GM19193 (cell line): ENCODE results near the gene HIVEP3.

Experiments
- POLR2A ChIP-seq: IDR thresholded peaks from 4 replicates; pipeline ENCODE4 v1.6.1; 2011; ENCODE audit not compliant: insufficient read depth, insufficient read length; ENCODE audit errors: extremely low read depth

Gene HIVEP3

GRCh38 chr1:41933106-41933505 is 14.4 kb upstream of the HIVEP3 start:
- no peak for TF ChIP-seq POLR2A

- TF ChIP-seq POLR2A: no peak
These were observed 12.9 kb upstream of the HIVEP3 start for GRCh38 chr1:41931578-41931977.

- no peak for TF ChIP-seq POLR2A
These were observed 8.4 kb upstream of the HIVEP3 start for GRCh38 chr1:41927118-41927517.

- no peak for TF ChIP-seq POLR2A
These were observed 7.0 kb upstream of the HIVEP3 start for GRCh38 chr1:41925712-41926111.

GRCh38 chr1:41924911-41925310 is 6.2 kb upstream of the HIVEP3 start:
- no peak for TF ChIP-seq POLR2A

GRCh38 chr1:41920658-41921057 is 1.9 kb upstream of the HIVEP3 start:
- no peak for TF ChIP-seq POLR2A

- peak; percentile 76 for TF ChIP-seq POLR2A
These were observed 1.2 kb upstream of the HIVEP3 start for GRCh38 chr1:41919764-41920397.

GRCh38 chr1:41919131-41919530 is 409 bp upstream of the HIVEP3 start:
- no peak for TF ChIP-seq POLR2A

- peak; percentile 19 for TF ChIP-seq POLR2A
These were observed 780 bp downstream of the HIVEP3 start for GRCh38 chr1:41917835-41918449.

GRCh38 chr1:41917076-41917475 is 1.6 kb downstream of the HIVEP3 start:
- TF ChIP-seq POLR2A: no peak

- TF ChIP-seq POLR2A: no peak
These were observed 2.7 kb downstream of the HIVEP3 start for GRCh38 chr1:41915786-41916571.

- no peak for TF ChIP-seq POLR2A
These were observed 4.2 kb downstream of the HIVEP3 start for GRCh38 chr1:41914516-41914915.

GRCh38 chr1:41913014-41913413 is 5.7 kb downstream of the HIVEP3 start:
- TF ChIP-seq POLR2A: no peak

GRCh38 chr1:41908288-41908895 is 10.3 kb downstream of the HIVEP3 start:
- no peak for TF ChIP-seq POLR2A

GRCh38 chr1:41907446-41907845 is 11.3 kb downstream of the HIVEP3 start:
- no peak for TF ChIP-seq POLR2A
